Activated CD8-positive, alpha-beta memory T cell treated with anti-CD3 and anti-CD28 coated beads, Interleukin-2, amount 50 U/mL, for 48 hours (primary cell): ENCODE results near the gene SPARC.

ENCODE experiments used
- DNase-seq: peaks from one replicate; pipeline ENCODE4 v3.0.0-alpha.2; 2020

The SPARC gene

DNA sequence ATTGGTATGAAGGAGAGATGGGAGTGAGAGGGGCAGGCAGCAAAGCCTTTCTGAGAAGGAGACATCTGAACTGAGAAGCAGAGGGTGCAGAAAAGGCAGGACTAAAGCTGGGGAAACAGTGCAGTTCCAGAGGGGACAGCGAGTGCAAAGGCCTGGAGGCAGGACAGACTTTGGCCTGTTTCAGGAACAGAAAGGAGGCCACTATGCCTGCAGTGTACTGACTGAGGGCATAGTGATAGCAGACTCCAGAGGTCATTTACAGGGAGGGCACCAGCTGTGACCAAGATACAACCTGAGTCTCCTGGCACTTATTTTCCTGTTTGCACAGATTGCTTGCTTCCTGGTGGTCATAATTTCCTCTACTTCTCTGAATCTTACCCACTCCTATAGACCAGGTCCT, 29.6 kb downstream of the SPARC start:
- no peak for DNase-seq

- no peak for DNase-seq
Observed at GRCh38 chr5:151656311-151656710, 30.4 kb downstream of the SPARC start.

DNA sequence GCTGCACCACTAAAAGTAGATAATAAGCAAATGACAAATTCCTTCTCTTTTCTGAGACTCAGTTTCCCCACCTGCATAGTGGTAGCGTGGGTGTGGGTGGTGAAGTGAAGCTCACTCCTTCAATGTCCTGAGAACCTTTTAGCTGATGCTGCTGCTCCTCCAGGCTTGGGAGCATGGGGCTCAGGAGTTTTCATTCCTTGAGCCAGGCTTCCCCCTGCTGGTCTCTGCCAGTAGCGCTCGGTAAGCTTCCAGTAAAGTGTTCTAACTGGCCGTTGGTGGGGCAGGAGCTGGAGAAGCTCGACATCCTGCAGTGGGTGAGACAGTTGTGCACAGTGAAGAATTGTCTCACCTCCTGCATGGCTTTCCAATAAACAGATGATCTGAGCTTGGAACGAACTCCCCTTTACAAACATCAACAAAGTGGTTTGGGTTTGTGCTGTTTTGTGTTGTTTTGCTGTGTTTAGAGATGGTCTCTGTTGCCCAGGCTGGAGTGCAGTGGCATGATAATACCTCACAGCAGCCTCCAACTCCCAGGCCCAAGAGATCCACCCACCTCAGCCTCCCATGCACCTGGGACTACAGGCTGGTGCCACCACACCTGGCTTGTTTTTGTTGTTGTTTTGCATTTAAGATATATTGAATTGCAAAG, 34.6 kb downstream of the SPARC start:
- peak; percentile 77 for DNase-seq

GRCh38 chr5:151648988-151649387, 37.7 kb downstream of the SPARC start:
- no peak for DNase-seq

GRCh38 chr5:151648089-151648488, 38.6 kb downstream of the SPARC start:
- DNase-seq: no peak

DNA sequence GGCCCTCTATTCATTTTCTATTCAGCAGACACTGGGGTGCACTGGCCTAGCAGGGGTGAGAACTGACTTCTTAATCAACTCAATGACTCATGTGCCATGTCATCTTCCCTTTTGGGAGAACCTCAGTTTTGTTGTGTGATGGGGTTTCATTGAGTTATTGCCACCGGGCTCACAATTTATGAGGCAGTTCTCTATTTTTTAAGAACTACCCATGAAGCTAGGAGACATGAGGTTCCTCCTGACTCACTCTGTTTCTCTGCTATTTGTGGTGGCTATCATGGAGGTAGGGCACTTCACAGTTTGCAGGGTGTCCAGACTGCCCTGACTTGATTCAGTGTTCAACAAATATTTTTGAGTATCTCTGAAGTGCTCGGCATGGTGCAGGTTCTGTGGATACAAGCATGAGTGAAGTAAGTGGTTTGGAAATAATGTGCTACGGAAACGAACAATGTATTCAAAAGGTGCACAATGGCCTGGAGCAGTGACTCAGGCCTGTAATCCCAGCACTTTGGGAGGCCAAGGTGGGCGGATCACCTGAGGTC, 39.3 kb downstream of the SPARC start:
- DNase-seq: no peak

- DNase-seq: no peak
Observed at GRCh38 chr5:151646334-151646733, 40.4 kb downstream of the SPARC start.

GRCh38 chr5:151643388-151643787, 43.3 kb downstream of the SPARC start:
- no peak for DNase-seq

DNA sequence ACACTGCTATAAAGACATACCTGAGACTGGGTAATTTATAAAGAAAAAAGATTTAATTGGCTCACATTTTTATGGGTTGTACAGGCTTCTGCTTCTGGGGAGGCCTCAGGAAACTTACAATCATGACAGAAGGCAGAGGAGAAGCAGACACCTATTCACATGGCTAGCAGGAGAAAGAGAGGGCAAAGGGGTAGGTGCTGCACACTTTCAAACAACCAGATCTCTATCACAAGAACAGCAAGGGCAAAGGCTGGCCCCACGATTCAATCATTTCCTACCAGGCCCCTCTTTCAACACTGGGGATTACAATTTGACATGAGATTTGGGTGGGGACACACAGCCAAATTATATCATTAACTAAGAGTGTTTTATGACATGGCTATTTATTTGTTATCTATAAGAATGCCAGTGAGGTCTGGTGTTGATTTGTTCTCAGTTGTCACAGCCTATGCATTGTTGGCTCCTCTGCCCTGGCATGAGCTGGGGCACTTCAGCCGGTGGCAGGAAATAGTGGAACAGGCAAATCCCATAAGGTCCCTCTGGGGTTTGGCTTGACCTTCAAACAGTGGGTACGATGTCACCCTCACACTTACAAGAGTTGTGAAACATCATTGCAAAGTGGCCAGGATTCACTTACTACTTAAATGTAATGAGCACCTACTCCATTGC, 44.1 kb downstream of the SPARC start:
- no peak for DNase-seq

DNA sequence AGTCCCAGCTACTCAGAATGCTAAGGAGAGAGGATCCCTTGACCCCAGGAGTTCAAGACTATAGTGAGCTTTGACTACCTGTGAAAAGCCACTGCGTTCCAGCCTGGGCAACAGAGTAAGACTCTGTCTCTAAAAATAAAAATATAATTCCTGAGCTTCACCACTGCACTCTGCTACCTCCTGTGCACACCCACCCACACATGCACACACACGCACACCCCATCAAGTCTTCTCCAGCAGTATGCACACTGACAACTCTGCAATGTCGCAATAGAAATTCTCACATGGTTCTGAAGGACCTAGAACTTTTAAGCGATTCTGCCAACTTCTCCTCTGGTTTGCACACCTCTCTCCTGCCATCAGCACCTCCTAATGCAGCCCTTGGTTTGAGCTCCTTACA, 48.1 kb downstream of the SPARC start:
- DNase-seq: no peak

DNA sequence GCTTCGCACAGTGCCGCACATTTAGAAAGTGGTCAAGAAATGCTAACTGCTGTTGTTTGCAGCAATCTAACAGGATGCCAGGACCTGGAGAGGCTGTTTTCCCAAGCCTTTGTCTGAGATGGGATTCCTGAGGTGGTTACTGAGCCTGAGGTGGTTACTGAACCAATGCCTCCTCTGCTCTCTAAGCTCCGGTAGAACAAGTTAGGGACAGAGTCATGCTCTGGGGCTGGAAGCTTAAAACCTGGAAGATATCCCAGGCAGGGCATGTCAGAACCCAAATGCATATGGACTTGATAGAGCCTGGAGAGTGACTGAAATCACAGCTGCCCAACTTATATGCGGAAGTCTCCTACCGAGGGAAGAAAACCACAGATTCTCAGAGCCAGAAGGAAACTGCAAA, 49.0 kb downstream of the SPARC start:
- DNase-seq: no peak

- no peak for DNase-seq
Observed at GRCh38 chr5:151633892-151634291, 52.8 kb downstream of the SPARC start.

DNA sequence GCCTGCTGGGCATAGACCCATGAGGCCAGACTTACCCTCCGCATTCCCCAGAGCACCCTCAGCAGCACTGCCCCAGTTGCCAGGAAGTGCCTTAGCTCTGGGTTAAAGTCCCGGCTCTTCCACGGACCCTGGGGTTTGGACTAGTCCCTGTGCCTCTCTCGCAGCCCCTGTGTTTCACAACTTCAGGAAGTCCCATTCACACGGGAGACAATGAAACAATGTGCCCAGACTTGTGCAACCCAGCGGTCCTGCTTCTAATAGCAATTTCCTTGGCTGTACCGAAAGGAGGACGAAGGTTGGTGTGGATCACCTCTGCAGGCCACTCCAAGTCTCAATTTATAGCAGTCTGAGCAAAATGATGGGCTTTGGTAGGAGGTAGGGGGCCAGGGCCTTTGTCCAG, 53.8 kb downstream of the SPARC start:
- no peak for DNase-seq

DNA sequence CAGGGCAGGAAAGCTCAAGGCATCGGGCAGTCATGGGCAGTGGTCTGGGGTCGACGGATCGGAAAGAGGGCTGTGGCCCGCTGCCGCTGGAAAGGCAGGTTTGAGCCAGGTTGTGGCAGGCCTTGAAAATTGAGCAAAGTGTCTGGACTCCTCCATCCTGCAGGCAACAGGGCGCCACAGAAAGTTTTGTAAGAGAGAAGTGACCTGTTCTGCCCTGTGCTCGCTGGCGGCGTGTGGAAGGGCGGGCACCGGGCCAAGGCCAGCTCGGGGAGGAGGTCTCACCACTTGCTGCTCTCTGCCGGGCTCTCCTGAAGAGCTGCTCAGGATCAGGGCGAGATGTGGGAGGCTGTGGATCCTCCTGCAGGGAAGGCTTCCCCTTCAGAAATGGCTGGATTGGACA, 54.2 kb downstream of the SPARC start:
- DNase-seq: no peak

- DNase-seq: no peak
Observed at GRCh38 chr5:151631941-151632340, 54.8 kb downstream of the SPARC start.

- DNase-seq: no peak
Observed at GRCh38 chr5:151630088-151630487, 56.6 kb downstream of the SPARC start.

GRCh38 chr5:151628112-151628823, 58.4 kb downstream of the SPARC start:
- DNase-seq: no peak

DNA sequence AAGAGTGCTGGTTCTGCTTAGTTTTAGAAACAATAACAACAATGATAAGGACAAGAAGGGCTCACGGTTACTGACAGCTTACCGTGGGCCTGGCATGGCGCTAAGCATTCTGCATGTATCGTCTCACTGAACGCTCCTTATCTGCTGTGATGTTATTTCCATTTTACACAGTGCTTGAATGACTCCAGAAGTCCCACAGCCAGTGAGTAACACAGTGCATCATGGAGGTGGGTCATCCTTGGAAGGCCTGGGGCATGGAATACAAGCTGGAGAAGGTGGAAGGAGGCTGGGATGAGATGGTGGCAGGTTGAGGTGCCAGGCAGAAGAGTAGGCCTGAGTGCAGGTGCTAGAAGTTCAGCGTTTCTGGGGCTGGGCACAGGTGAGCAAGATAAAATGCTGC, 59.1 kb downstream of the SPARC start:
- DNase-seq: no peak

DNA sequence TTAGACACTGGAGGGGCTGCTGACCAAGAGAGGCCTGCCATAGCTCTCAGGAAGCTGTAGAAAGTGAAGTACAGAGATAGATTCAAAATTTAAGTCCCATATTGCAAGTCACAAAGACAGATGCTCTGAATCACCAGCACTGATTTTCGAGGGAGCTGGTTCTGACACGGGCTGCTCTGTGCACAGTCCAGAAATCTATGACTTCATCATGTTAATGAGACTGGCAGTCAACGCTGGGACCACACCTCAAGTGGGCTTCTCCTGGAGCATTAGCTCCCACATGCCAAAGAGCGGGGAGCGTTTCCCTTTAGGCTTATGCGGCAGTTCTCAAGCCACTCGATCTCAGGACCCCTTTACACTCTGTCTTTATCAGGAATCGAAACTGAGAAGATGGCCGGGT, 61.4 kb downstream of the SPARC start:
- no peak for DNase-seq

DNA sequence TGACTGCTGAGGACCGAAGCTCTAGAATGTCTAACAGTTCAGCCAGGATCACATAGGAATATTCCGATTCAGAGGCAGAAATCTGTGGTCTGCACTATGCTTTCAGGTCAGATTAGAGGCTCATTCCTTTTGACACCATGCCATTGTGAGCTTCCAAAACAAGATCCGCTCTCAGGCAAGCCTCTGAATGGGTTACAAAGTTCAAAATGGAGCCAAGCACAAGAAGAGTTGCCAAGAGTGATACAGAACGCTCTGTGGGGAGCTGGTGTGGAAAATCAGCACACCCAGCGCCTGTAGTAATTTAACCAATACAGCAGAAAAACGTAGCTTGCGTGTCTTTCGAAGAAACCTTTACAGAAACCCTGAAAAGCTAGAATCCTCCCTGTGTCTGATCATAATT, 62.2 kb downstream of the SPARC start:
- no peak for DNase-seq

DNA sequence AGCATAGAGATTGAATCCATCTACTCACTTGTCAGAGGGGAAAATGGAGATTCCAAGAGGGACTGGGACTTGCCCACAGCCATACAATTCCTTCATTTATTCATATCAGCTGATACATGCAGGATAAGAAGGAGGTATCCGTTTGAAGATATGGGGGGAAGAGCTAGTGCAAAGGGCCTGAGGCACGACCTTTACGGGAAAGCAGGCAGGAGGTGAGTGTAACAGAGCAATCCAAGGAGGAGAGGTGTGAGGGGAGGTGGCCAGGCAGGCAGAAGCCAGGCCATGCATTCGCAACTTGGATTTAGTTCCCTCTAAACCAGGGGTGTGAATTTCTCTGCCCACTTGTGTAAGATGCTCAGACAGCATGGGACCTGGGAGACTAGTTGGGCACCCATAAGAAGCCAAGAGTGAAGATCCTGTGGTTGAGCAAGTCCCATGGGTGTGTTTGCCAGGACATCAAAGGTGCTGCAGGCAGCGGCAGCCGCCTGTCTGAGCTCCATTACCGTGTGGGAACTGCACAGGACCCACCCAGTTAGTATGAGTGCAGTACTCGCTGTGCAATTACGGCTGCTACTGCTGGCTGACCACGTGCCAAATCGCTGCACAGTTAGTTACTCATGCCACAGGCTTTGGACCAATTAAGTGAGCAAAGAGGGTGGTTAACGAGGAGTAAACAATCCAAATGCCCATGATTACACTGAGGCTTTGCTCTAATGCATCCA, 64.2 kb downstream of the SPARC start:
- no peak for DNase-seq

GRCh38 chr5:151620461-151620840, 66.3 kb downstream of the SPARC start:
- no peak for DNase-seq

GRCh38 chr5:151619812-151620460, 66.8 kb downstream of the SPARC start:
- no peak for DNase-seq
